HG03558 (cell line): Measurements from ENCODE around the gene GPHN.
"Not testable (repeated sequence)": the region's sequence is repeated elsewhere in the genome, so short reads cannot be mapped to it uniquely, and the experiment has no call there.

Experiments used
- ATAC-seq: cut with Tn5 transposase; IDR thresholded peaks from one replicate; pipeline ENCODE4 v1.9.1; 2021; ENCODE audit warnings: moderate number of reproducible peaks; ENCODE audit not compliant: unreplicated experiment; ENCODE audit errors: extremely low read depth

The GPHN gene

GRCh38 chr14:66650491-66650911, 142.6 kb downstream of the GPHN start:
- no peak for ATAC-seq

- no peak for ATAC-seq
These were observed 143.7 kb downstream of the GPHN start for GRCh38 chr14:66651536-66652220.

GRCh38 chr14:66652525-66653106, 144.7 kb downstream of the GPHN start:
- no peak for ATAC-seq

DNA sequence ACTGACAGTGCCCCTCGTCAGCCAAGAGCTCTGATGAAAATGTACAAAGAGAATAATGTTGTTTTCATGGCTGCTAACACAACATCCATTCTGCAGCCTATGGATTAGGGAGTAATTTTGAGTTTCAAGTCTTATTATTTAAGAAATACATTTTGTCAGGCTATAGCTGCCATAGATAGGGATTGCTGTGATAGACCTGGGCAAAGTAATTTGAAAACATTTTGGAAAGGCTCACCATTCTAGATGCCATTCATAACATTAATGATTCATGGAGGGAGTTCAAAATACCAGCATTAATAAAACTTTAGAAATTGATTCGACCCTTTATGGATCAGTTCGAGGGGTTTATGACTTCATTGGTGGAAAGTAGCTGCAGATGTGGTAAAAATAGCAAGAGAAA, 149.8 kb downstream of the GPHN start:
- no peak for ATAC-seq

DNA sequence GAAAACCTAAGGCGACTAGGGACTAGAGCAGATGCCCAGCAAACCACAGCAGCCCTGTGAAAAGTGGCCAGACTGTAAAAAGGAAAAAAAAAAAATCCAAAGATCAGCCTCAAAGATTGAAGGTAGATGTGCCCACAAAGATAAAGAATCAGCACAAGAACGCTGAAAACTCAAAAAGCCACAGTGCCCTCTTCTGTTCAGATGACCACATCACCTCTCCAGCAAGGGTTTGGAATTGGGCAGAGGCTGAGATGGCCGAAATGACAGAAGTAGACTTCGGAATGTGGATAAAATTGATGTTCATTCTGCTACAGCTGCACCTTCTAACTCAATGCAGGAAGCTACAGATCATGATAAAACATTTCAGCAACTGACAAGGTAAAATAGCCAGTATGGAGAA, 154.4 kb downstream of the GPHN start:
- no peak for ATAC-seq

- ATAC-seq = no peak
These were observed 169.8 kb downstream of the GPHN start for GRCh38 chr14:66677780-66678179.

DNA sequence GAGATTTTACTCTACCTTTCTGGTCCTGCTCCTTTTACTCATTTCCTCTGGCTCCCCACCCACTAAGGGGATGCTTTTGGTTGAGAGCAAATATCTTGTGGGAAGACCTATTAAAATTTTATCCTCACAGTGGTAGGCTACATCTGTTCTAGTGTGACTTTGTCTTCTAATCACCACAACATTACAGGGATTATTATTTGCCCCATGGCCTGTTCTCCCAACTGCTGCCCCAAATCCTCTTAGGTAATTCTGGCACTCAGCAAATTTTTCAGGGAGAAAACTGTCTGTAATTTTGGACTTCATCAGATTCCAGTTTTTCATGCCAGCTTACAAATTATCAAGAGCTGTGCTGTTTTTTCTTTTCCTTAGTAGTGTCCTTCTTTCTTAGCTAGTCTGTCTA, 172.3 kb downstream of the GPHN start:
- ATAC-seq = no peak

GRCh38 chr14:66696326-66696725, 188.4 kb downstream of the GPHN start:
- no peak for ATAC-seq

- ATAC-seq = no peak
These were observed 190.6 kb downstream of the GPHN start for GRCh38 chr14:66698503-66698902.

DNA sequence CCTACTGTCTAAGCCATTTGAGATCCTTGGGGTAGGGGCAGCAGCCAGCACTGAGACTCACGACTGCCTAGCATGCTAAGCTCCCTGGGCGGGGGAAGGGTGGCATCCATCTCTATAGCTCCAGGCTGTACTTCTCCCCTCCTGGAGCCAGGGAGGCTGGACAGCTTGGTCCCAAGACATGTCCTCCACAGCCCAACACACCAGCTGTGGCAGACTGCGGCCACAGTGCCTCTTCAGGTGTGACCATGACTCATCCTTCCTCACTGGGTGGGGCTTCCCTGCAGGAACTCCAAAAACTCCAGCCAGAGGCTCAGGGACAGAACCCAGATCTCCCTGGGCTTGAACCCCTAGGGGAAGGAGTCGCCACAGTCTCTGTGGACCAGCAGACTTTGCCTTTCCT, 193.9 kb downstream of the GPHN start:
- no peak for ATAC-seq

- ATAC-seq = no peak
These were observed 200.3 kb downstream of the GPHN start for GRCh38 chr14:66708267-66708666.

DNA sequence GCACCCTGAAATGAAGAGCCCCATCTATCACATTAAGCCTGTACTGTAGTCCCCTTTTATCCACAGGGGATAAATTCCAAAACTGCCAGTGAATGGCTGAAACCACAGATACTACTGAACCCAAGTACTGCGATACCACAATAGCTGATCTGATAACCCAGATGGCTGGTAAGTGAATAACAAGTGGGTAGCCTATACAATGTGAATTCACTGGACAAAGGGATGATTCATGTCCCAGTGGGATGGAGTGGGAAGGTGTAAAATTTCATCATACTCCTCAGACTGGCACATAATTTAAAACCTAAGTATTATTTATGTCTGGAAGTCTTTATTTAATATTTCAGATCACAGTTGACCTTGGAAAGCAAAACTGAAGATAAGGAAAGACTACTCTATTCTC, 201.3 kb downstream of the GPHN start:
- no peak for ATAC-seq

DNA sequence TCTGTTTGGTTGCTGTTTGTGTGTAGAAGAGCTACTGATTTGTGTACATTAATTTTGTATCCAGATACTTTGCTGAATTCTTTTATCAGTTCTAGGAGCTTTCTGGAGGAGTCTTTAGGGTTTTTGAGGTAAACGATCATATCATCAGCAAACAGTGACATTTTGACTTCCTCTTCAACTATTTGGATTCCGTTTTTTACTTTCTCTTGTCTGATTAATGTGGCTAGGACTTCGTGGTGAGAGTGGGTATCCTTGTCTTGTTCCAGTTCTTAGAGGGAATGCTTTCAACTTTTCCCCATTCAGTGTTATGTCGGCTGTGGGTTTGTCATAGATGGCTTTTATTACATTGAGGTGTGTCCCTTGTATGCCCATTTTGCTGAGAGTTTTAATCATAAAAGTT, 206.3 kb downstream of the GPHN start:
- not testable (repeated sequence) for ATAC-seq

- ATAC-seq = not testable (repeated sequence)
These were observed 207.4 kb downstream of the GPHN start for GRCh38 chr14:66715313-66715712.

- no peak for ATAC-seq
These were observed 208.3 kb downstream of the GPHN start for GRCh38 chr14:66716227-66716626.

DNA sequence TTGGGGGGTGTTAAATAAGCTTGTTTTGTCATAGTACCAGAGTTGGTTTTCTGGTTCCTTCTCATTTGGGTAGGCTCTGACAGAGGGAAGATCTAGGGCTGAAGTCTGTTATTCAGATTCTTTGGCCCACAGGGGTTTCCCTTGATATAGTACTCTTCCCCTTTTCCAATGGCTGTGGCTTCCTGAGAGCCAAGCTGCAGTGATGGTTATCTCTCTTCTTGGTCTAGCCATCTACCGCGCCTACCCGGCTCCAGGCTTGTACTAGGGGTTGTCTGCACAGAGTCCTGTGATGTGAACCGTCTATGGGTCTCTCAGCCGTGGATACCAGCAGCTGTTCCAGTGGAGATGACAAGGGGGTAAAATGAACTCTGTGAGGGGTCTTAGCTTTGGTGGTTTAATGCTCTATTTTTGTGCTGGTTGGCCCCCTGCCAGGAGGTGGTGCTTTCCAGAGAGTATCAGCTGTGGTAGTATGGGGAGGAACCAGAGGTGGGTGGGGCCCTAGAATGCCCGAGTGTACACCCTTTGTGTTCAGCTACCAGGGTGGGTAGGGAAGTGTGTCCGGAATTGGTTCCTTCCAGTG, 209.7 kb downstream of the GPHN start:
- no peak for ATAC-seq

- ATAC-seq = no peak
These were observed 217.0 kb downstream of the GPHN start for GRCh38 chr14:66724996-66725395.

- not testable (repeated sequence) for ATAC-seq
These were observed 223.4 kb downstream of the GPHN start for GRCh38 chr14:66731298-66731697.

GRCh38 chr14:66735853-66736252, 227.9 kb downstream of the GPHN start:
- ATAC-seq = no peak

DNA sequence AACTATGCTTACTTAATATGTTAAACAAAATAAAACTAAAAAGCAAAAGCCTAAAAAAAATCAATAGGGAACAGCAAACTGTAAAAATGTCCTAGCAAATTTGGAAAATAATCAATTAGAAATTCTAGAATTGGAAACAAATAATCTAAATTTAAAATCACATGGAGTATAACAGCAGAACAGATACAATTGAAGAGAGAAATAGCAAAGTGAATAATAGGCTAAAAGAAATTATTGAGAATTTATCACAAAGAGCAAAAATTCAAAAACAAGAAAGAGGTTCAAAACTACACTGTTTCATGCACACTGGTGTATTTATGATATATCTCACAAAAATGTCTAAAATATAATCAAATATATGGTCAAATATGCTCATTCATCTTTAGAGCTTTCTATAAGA, 231.9 kb downstream of the GPHN start:
- ATAC-seq = no peak

DNA sequence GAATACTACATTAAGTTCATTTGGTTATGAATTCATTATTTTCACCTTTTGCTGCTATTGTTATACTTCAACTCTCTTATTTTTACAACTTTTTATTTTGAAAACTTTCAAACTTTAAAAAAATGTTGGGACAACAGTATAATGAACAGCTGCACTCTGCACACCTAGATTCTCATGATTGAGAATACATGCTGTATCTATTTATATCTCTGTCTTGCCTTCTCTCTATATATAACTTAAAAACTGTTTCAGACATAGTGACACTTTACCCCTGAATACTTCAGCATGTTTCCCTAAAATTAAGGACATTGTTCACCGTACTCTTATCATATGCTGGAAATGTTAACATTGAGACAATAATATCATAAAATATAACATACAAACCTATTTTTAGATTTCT, 237.1 kb downstream of the GPHN start:
- no peak for ATAC-seq
